ENCODE data around the gene NTM.
A peak's percentile ranks its signal among the peaks of the same experiment; 100 is the strongest.

Gene NTM

DNA sequence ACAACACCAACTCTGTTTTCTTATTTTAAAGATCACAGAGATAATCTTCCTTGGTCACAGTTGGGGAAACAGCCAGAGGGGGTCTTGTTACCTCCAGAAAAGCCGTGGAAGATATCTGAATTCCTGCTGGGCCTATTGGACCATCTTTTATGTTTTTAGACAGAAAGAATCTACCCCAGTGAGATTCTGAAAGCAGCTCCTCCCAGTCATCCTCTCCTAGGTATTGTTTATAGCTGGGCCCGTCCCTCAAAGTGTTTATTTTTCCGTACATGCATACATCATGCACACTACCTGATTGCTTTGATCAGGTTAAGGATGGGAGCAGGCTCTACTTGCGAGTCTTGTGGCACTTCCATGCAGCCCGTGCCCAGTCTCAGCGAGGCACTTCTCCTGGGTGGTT is 742.4 kb downstream of the NTM start:
- no peak overlapping the region for H3K27ac ChIP-seq
- no peak overlapping the region for H2AFZ ChIP-seq
- H3K9me3 ChIP-seq (ENCODE audit: control insufficient read depth, low read length) = no peaks in the 10 kb centered on the region
- H3K4me3 ChIP-seq (ENCODE audit: low read depth, low read length) = no peak overlapping the region
- H3K36me3 ChIP-seq (ENCODE audit: control insufficient read depth, insufficient read depth, low read length) = no peaks in the 10 kb centered on the region
- H3K4me1 ChIP-seq = peaks cover 4% of the 10 kb centered on the region
- H3K4me2 ChIP-seq (ENCODE audit: low read length) = no peak overlapping the region
- H3K79me2 ChIP-seq = peaks cover 13% of the 10 kb centered on the region
- no peak overlapping the region for H3K9ac ChIP-seq
- no peak for TF ChIP-seq CTCF (IDR thresholded peaks at IDR 0.05)
- H3K27me3 ChIP-seq (ENCODE audit: control insufficient read depth, insufficient read depth, low read length) = no peaks in the 10 kb centered on the region

GRCh38 chr11:132114185-132114584 is 743.8 kb downstream of the NTM start:
- H3K4me1 ChIP-seq = peaks cover 4% of the 10 kb centered on the region
- H2AFZ ChIP-seq = no peak overlapping the region
- no peaks in the 10 kb centered on the region for H3K27me3 ChIP-seq (ENCODE audit: control insufficient read depth, insufficient read depth, low read length)
- no peaks in the 10 kb centered on the region for H3K9me3 ChIP-seq (ENCODE audit: control insufficient read depth, low read length)
- H3K4me2 ChIP-seq (ENCODE audit: low read length) = no peak overlapping the region
- no peak overlapping the region for H3K27ac ChIP-seq
- peak; percentile 48 for TF ChIP-seq CTCF (IDR thresholded peaks at IDR 0.05)
- H3K79me2 ChIP-seq = peaks cover 23% of the 10 kb centered on the region
- no peak overlapping the region for H3K9ac ChIP-seq
- H3K4me3 ChIP-seq (ENCODE audit: low read depth, low read length) = no peak overlapping the region
- H3K36me3 ChIP-seq (ENCODE audit: control insufficient read depth, insufficient read depth, low read length) = no peaks in the 10 kb centered on the region

DNA sequence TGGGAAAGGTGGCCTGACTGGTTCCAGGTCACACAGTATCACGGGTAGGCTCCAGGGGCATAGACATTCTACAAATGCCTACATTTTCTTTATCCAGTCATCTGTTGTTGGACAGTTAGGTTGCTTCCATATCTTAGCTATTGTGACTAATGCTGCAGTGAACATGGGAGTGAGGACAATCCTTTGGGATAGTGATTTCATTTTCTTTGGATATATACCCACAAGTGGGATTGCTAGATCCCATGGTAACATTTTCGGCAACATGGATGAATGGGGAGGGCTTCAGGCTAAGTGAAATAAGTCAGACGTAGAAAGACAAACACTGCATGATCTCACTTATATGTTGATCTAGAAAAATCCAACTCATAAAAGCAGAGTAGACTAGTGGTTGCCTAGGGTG is 744.3 kb downstream of the NTM start:
- Histone ChIP-seq H3K9me3 (ENCODE audit: control insufficient read depth, low read length) (no peaks in the 10 kb centered on the region), H3K9ac (no peak overlapping the region), H3K4me2 (ENCODE audit: low read length) (no peak overlapping the region), H3K4me3 (ENCODE audit: low read depth, low read length) (no peak overlapping the region), H3K4me1 (peaks cover 4% of the 10 kb centered on the region), H3K79me2 (peaks cover 28% of the 10 kb centered on the region), H3K27ac (no peak overlapping the region), H2AFZ (no peak overlapping the region), H3K27me3 (ENCODE audit: control insufficient read depth, insufficient read depth, low read length) (no peaks in the 10 kb centered on the region), H3K36me3 (ENCODE audit: control insufficient read depth, insufficient read depth, low read length) (no peaks in the 10 kb centered on the region)
- TF ChIP-seq CTCF (IDR thresholded peaks at IDR 0.05) = no peak

GRCh38 chr11:132115454-132115853 is 745.0 kb downstream of the NTM start:
- H3K79me2 ChIP-seq = peaks cover 33% of the 10 kb centered on the region
- H3K9ac ChIP-seq = no peak overlapping the region
- peaks cover 4% of the 10 kb centered on the region for H3K4me1 ChIP-seq
- H2AFZ ChIP-seq = no peak overlapping the region
- H3K4me3 ChIP-seq (ENCODE audit: low read depth, low read length) = no peak overlapping the region
- H3K27ac ChIP-seq = no peak overlapping the region
- no peaks in the 10 kb centered on the region for H3K36me3 ChIP-seq (ENCODE audit: control insufficient read depth, insufficient read depth, low read length)
- TF ChIP-seq CTCF (IDR thresholded peaks at IDR 0.05) = no peak
- H3K9me3 ChIP-seq (ENCODE audit: control insufficient read depth, low read length) = no peaks in the 10 kb centered on the region
- H3K27me3 ChIP-seq (ENCODE audit: control insufficient read depth, insufficient read depth, low read length) = no peaks in the 10 kb centered on the region
- no peak overlapping the region for H3K4me2 ChIP-seq (ENCODE audit: low read length)

DNA sequence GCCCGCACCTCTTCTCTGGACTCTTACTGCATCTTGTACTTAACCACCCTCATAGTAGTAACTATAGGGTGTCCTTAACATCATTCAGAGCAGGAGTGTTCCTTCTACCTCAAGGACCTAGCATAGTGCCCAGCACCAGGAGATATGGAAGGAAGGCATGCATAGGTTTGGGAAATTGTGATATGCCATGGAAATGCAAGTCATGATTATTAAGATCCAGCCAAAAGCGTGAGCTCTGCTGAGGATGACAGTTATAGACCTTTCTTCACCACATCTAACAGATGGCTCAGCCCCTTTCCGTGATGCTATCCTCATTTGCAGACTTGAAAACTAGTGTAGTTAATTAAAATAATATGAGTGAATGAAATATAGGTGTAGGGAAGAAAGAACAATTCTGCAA is 746.1 kb downstream of the NTM start:
- Histone ChIP-seq H3K79me2 (peaks cover 36% of the 10 kb centered on the region), H3K4me2 (ENCODE audit: low read length) (no peak overlapping the region), H3K4me1 (peaks cover 4% of the 10 kb centered on the region), H3K4me3 (ENCODE audit: low read depth, low read length) (no peak overlapping the region), H3K27me3 (ENCODE audit: control insufficient read depth, insufficient read depth, low read length) (no peaks in the 10 kb centered on the region), H3K27ac (no peak overlapping the region), H3K9me3 (ENCODE audit: control insufficient read depth, low read length) (no peaks in the 10 kb centered on the region), H3K9ac (no peak overlapping the region), H3K36me3 (ENCODE audit: control insufficient read depth, insufficient read depth, low read length) (no peaks in the 10 kb centered on the region), H2AFZ (no peak overlapping the region)
- TF ChIP-seq CTCF (IDR thresholded peaks at IDR 0.05) = no peak

Data from parathyroid adenoma (tissue), 2 donors.